Raji (cell line): ENCODE data around the gene ANO3.

Source experiments
- POLR2A ChIP-seq: IDR thresholded peaks from 2 replicates; pipeline ENCODE4 v1.6.1; 2011; ENCODE audit warnings: low read depth, low read length, control low read depth; ENCODE audit not compliant: insufficient read depth

Gene ANO3

GRCh38 chr11:26621132-26621531, 289.2 kb downstream of the ANO3 start:
- no peak for TF ChIP-seq POLR2A

- no peak for TF ChIP-seq POLR2A
Measured at GRCh38 chr11:26622181-26622580, 290.3 kb downstream of the ANO3 start.

- no peak for TF ChIP-seq POLR2A
Measured at GRCh38 chr11:26623076-26623659, 291.2 kb downstream of the ANO3 start.

- TF ChIP-seq POLR2A = no peak
Measured at GRCh38 chr11:26626346-26626745, 294.4 kb downstream of the ANO3 start.

- TF ChIP-seq POLR2A = no peak
Measured at GRCh38 chr11:26632691-26633159, 300.8 kb downstream of the ANO3 start.

- TF ChIP-seq POLR2A = no peak
Measured at GRCh38 chr11:26649884-26650283, 318.0 kb downstream of the ANO3 start.

- TF ChIP-seq POLR2A = no peak
Measured at GRCh38 chr11:26651916-26652315, 320.0 kb downstream of the ANO3 start.

- TF ChIP-seq POLR2A = no peak
Measured at GRCh38 chr11:26655287-26655686, 323.4 kb downstream of the ANO3 start.

GRCh38 chr11:26662916-26663315, 331.0 kb downstream of the ANO3 start:
- TF ChIP-seq POLR2A = no peak

GRCh38 chr11:26665036-26665435, 333.1 kb downstream of the ANO3 start:
- TF ChIP-seq POLR2A = no peak

- TF ChIP-seq POLR2A = no peak
Measured at GRCh38 chr11:26665946-26666345, 334.0 kb downstream of the ANO3 start.

- TF ChIP-seq POLR2A = no peak
Measured at GRCh38 chr11:26675233-26675928, 343.5 kb downstream of the ANO3 start.

- TF ChIP-seq POLR2A = no peak
Measured at GRCh38 chr11:26676641-26677040, 344.7 kb downstream of the ANO3 start.

GRCh38 chr11:26677566-26677965, 345.6 kb downstream of the ANO3 start:
- no peak for TF ChIP-seq POLR2A

- TF ChIP-seq POLR2A = no peak
Measured at GRCh38 chr11:26687351-26687750, 355.4 kb downstream of the ANO3 start.

GRCh38 chr11:26688701-26689100, 356.8 kb downstream of the ANO3 start:
- no peak for TF ChIP-seq POLR2A

- no peak for TF ChIP-seq POLR2A
Measured at GRCh38 chr11:26696330-26696729, 364.4 kb downstream of the ANO3 start.
